HEK293 (cell line): ENCODE data around the gene GARRE1.

Experiments
- IKZF3 ChIP-seq: fragments of 450-650 bp; IDR thresholded peaks from 2 replicates; pipeline ENCODE4 v1.5.0; 2018; ENCODE audit warnings: missing biosample characterization, mild to moderate bottlenecking, missing genetic modification characterization, moderate library complexity
- KLF7 ChIP-seq: fragments of 450-650 bp; formaldehyde crosslinking; IDR thresholded peaks from 2 replicates; pipeline ENCODE4 v1.5.1; 2016; ENCODE audit warnings: missing biosample characterization, missing genetic modification characterization, borderline replicate concordance
- KLF8 ChIP-seq: fragments of 450-650 bp; formaldehyde crosslinking; IDR thresholded peaks from 2 replicates; pipeline ENCODE4 v1.5.1; 2016; ENCODE audit warnings: missing biosample characterization, missing genetic modification characterization
- MZF1 ChIP-seq: fragments of 450-650 bp; formaldehyde crosslinking; IDR thresholded peaks from 2 replicates; pipeline ENCODE4 v1.5.1; 2017; ENCODE audit warnings: missing biosample characterization, missing genetic modification characterization, borderline replicate concordance
- PRDM2 ChIP-seq: fragments of 450-650 bp; formaldehyde crosslinking; IDR thresholded peaks from 2 replicates; pipeline ENCODE4 v1.5.1; 2016; ENCODE audit warnings: missing biosample characterization, missing genetic modification characterization, borderline replicate concordance
- PRDM6 ChIP-seq: fragments of 450-650 bp; formaldehyde crosslinking; IDR thresholded peaks from 2 replicates; pipeline ENCODE4 v1.5.1; 2017; ENCODE audit warnings: missing biosample characterization, missing genetic modification characterization
- WT1 ChIP-seq: fragments of 450-650 bp; formaldehyde crosslinking; IDR thresholded peaks from 2 replicates; pipeline ENCODE4 v1.5.1; 2016; ENCODE audit warnings: missing biosample characterization, missing genetic modification characterization
- ZBTB20 ChIP-seq: fragments of 450-650 bp; formaldehyde crosslinking; IDR thresholded peaks from 2 replicates; pipeline ENCODE4 v1.5.1; 2016; ENCODE audit warnings: missing biosample characterization, missing genetic modification characterization
- ZBTB21 ChIP-seq: fragments of 450-650 bp; formaldehyde crosslinking; IDR thresholded peaks from 2 replicates; pipeline ENCODE4 v1.5.1; 2017; ENCODE audit warnings: missing biosample characterization, missing genetic modification characterization
- ZBTB48 ChIP-seq: fragments of 450-650 bp; formaldehyde crosslinking; IDR thresholded peaks from 2 replicates; pipeline ENCODE4 v1.5.1; 2016; ENCODE audit warnings: missing biosample characterization, missing genetic modification characterization
- ZBTB6 ChIP-seq: fragments of 450-650 bp; formaldehyde crosslinking; IDR thresholded peaks from 2 replicates; pipeline ENCODE4 v1.5.1; 2017; ENCODE audit warnings: missing biosample characterization, missing genetic modification characterization
- ZBTB7A ChIP-seq: fragments of 450-650 bp; formaldehyde crosslinking; IDR thresholded peaks from 2 replicates; pipeline ENCODE4 v1.5.1; 2016; ENCODE audit warnings: low read depth, missing biosample characterization, missing genetic modification characterization
- ZFP69B ChIP-seq: fragments of 450-650 bp; formaldehyde crosslinking; IDR thresholded peaks from 2 replicates; pipeline ENCODE4 v1.5.1; 2016; ENCODE audit warnings: missing biosample characterization, missing genetic modification characterization
- ZNF10 ChIP-seq: fragments of 450-650 bp; formaldehyde crosslinking; IDR thresholded peaks from 2 replicates; pipeline ENCODE4 v1.5.1; 2017; ENCODE audit warnings: missing biosample characterization, missing genetic modification characterization
- ZNF138 ChIP-seq: fragments of 450-650 bp; formaldehyde crosslinking; IDR thresholded peaks from 2 replicates; pipeline ENCODE4 v1.5.1; 2016; ENCODE audit warnings: missing biosample characterization, missing genetic modification characterization, borderline replicate concordance
- ZNF16 ChIP-seq: fragments of 450-650 bp; formaldehyde crosslinking; IDR thresholded peaks from 2 replicates; pipeline ENCODE4 v1.5.1; 2016; ENCODE audit warnings: low read depth, missing biosample characterization, missing genetic modification characterization
- ZNF174 ChIP-seq: fragments of 450-650 bp; formaldehyde crosslinking; IDR thresholded peaks from 2 replicates; pipeline ENCODE4 v1.5.0; 2017; ENCODE audit warnings: missing biosample characterization, mild to moderate bottlenecking, missing genetic modification characterization
- ZNF19 ChIP-seq: fragments of 450-650 bp; formaldehyde crosslinking; IDR thresholded peaks from 2 replicates; pipeline ENCODE4; 2016; ENCODE audit warnings: missing biosample characterization, missing genetic modification characterization, low read depth
- ZNF394 ChIP-seq: fragments of 450-650 bp; formaldehyde crosslinking; IDR thresholded peaks from 2 replicates; pipeline ENCODE4 v1.5.1; 2016; ENCODE audit warnings: missing biosample characterization, missing genetic modification characterization, mild to moderate bottlenecking, moderate library complexity, borderline replicate concordance
- ZNF548 ChIP-seq: fragments of 450-650 bp; formaldehyde crosslinking; IDR thresholded peaks from 2 replicates; pipeline ENCODE4 v1.5.1; 2016; ENCODE audit warnings: missing biosample characterization, missing genetic modification characterization
- ZSCAN16 ChIP-seq: fragments of 450-650 bp; formaldehyde crosslinking; IDR thresholded peaks from 2 replicates; pipeline ENCODE4 v1.5.1; 2016; ENCODE audit warnings: missing biosample characterization, missing genetic modification characterization
- TF ChIP-seq, protein P1 (sequence below): fragments of 450-650 bp; formaldehyde crosslinking; conservative IDR thresholded peaks from 2 replicates; pipeline ENCODE4 v1.5.1; 2016; ENCODE audit warnings: low read depth, missing biosample characterization, missing genetic modification characterization
- TF ChIP-seq, protein P2 (sequence below): fragments of 450-650 bp; formaldehyde crosslinking; IDR thresholded peaks from 2 replicates; pipeline ENCODE4 v1.5.1; 2016; ENCODE audit warnings: missing biosample characterization, missing genetic modification characterization

Gene GARRE1

GRCh38 chr19:34269968-34270621 is 15.7 kb downstream of the GARRE1 start (continued):
- TF ChIP-seq PRDM2 (tag by site-specific recombination): no peak
- TF ChIP-seq, protein P1, sequence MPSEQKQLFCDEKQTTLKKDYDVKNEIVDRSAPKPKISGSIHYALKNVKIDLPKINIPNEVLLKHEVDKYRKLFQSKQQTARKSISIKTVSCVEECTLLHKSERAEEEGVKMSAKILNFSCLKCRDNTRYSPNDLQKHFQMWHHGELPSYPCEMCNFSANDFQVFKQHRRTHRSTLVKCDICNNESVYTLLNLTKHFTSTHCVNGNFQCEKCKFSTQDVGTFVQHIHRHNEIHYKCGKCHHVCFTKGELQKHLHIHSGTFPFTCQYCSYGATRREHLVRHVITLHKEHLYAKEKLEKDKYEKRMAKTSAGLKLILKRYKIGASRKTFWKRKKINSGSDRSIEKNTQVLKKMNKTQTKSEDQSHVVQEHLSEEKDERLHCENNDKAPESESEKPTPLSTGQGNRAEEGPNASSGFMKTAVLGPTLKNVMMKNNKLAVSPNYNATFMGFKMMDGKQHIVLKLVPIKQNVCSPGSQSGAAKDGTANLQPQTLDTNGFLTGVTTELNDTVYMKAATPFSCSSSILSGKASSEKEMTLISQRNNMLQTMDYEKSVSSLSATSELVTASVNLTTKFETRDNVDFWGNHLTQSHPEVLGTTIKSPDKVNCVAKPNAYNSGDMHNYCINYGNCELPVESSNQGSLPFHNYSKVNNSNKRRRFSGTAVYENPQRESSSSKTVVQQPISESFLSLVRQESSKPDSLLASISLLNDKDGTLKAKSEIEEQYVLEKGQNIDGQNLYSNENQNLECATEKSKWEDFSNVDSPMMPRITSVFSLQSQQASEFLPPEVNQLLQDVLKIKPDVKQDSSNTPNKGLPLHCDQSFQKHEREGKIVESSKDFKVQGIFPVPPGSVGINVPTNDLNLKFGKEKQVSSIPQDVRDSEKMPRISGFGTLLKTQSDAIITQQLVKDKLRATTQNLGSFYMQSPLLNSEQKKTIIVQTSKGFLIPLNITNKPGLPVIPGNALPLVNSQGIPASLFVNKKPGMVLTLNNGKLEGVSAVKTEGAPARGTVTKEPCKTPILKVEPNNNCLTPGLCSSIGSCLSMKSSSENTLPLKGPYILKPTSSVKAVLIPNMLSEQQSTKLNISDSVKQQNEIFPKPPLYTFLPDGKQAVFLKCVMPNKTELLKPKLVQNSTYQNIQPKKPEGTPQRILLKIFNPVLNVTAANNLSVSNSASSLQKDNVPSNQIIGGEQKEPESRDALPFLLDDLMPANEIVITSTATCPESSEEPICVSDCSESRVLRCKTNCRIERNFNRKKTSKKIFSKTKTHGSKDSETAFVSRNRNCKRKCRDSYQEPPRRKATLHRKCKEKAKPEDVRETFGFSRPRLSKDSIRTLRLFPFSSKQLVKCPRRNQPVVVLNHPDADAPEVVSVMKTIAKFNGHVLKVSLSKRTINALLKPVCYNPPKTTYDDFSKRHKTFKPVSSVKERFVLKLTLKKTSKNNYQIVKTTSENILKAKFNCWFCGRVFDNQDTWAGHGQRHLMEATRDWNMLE (tag by site-specific recombination): peak; percentile 83
- peak; percentile 99 for TF ChIP-seq ZFP69B
- TF ChIP-seq ZNF548 (tag by site-specific recombination): 0 out of 2 replicates have a peak, but pooled peaks have one; percentile 7
- TF ChIP-seq ZNF394 (tag by site-specific recombination): no peak
- peak; percentile 84 for TF ChIP-seq IKZF3 (tag by site-specific recombination)
- peak; percentile 36 for TF ChIP-seq PRDM6 (tag by site-specific recombination)
- 0 out of 2 replicates have a peak, but pooled peaks have one; percentile 14 for TF ChIP-seq KLF7
- peak; percentile 25; the same call in 1 of the 2 replicates for TF ChIP-seq KLF8 (tag by site-specific recombination)
- TF ChIP-seq MZF1 (tag by site-specific recombination): no peak
- no peak for TF ChIP-seq ZNF174 (tag by site-specific recombination)
- peak; percentile 69 for TF ChIP-seq ZBTB21 (tag by site-specific recombination)
- no peak; the same call in 1 of the 2 replicates for TF ChIP-seq ZBTB7A (tag by site-specific recombination)
- TF ChIP-seq ZNF16 (tag by site-specific recombination): no peak
- 0 out of 2 replicates have a peak, but pooled peaks have one; percentile 8 for TF ChIP-seq ZNF10 (tag by site-specific recombination)
- no peak for TF ChIP-seq ZNF19
- no peak for TF ChIP-seq ZBTB48 (tag by site-specific recombination)
- TF ChIP-seq ZNF138: no peak
- peak; percentile 43; the same call in 1 of the 2 replicates for TF ChIP-seq ZSCAN16 (tag by site-specific recombination)
- TF ChIP-seq, protein P2, sequence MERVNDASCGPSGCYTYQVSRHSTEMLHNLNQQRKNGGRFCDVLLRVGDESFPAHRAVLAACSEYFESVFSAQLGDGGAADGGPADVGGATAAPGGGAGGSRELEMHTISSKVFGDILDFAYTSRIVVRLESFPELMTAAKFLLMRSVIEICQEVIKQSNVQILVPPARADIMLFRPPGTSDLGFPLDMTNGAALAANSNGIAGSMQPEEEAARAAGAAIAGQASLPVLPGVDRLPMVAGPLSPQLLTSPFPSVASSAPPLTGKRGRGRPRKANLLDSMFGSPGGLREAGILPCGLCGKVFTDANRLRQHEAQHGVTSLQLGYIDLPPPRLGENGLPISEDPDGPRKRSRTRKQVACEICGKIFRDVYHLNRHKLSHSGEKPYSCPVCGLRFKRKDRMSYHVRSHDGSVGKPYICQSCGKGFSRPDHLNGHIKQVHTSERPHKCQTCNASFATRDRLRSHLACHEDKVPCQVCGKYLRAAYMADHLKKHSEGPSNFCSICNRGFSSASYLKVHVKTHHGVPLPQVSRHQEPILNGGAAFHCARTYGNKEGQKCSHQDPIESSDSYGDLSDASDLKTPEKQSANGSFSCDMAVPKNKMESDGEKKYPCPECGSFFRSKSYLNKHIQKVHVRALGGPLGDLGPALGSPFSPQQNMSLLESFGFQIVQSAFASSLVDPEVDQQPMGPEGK: peak; percentile 62
- peak; percentile 65; the same call in 1 of the 2 replicates for TF ChIP-seq WT1
- TF ChIP-seq ZBTB20 (tag by site-specific recombination): peak; percentile 19; the same call in 1 of the 2 replicates
- no peak for TF ChIP-seq ZBTB6
